GM18909 (cell line): ENCODE results near the gene ABAT.

ENCODE experiments used
- ATAC-seq: cut with Tn5 transposase; IDR thresholded peaks from one replicate; pipeline ENCODE4 v1.9.1; 2021; ENCODE audit warnings: mild to moderate bottlenecking; ENCODE audit not compliant: unreplicated experiment, poor library complexity

Gene ABAT

DNA sequence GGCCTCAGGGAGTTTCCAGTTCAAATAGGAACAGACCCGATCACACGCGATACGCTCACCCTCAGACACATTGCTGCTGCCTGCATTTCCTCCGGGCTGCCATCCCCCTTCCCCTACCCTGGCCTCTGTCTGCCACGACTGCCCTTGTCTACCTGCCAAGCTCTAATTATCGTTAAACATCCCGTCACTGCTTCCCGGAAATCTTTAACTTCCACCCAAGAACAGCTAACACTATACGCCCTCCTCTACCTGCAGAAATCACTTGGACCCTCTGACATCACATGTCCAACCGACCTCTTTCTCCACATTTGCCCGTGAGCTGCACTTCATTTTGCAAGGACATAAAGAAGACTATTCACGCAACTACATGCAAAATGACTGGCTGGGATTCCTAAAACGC is 40.4 kb downstream of the ABAT start:
- ATAC-seq, result no peak

DNA sequence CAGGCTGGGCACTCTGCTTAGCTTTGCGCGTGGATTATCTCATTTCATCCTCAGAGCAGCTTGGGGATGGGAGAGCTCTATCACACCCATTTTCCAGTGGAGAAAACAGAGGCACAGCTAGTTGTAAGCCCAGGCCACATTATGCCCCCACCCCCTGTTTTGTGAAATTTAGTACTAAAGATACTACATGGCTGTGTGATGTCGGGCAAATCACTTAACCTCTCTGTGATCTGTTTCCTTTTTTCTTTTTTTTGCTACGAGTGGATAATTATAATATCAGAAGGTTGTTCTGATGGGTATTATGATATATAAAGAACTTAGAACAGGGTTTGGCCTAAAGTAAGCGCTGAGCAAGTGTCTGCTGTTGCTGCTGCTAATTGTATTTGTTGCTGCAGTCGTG is 41.6 kb downstream of the ABAT start:
- no peak for ATAC-seq

- ATAC-seq, result no peak
Measured at GRCh38 chr16:8716592-8716991, 42.2 kb downstream of the ABAT start.

DNA sequence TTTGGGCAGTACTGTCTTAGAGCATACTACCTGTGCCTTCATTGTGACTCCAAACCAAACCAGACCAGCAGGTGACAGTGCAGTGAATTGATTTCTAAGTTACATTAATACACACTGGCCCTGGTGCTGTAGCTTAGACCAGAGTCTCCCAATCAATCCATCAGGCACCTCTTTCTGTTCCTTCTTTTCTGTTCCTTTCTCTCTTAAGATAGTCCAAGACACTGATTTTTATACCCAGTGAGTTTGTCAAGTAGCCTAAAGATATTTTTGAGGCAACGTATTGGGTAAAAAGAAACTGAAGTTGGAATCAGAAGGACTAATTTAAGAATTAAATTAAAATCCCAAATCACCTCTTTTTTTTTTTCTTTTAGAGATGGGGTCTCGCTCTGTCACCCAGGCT is 43.1 kb downstream of the ABAT start:
- no peak for ATAC-seq

DNA sequence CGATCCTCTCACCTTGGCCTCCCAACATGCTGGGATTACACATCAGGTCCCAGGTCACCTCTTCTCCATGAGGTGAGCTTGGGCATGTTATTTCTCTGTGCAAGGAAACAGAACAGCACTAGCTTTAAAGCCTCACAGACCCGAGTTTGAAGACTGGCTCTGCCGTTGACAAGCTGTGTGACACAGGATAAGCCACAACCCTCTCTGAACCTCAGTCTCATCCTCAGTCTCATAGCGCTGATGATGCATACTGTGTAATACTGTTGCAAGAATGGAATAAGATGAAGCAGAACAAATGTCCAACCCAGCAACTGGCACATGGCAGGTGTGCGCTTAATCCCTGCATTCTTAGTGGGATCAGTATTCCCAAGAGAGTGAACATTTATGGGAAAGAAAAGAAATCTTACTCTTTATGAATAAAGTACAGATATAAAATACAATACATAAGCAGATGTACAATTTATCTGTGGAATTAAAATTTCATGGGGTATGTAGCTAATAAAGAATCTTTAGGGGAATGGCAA is 43.5 kb downstream of the ABAT start:
- no peak for ATAC-seq

- no peak for ATAC-seq
Measured at GRCh38 chr16:8718851-8719680, 44.6 kb downstream of the ABAT start.

DNA sequence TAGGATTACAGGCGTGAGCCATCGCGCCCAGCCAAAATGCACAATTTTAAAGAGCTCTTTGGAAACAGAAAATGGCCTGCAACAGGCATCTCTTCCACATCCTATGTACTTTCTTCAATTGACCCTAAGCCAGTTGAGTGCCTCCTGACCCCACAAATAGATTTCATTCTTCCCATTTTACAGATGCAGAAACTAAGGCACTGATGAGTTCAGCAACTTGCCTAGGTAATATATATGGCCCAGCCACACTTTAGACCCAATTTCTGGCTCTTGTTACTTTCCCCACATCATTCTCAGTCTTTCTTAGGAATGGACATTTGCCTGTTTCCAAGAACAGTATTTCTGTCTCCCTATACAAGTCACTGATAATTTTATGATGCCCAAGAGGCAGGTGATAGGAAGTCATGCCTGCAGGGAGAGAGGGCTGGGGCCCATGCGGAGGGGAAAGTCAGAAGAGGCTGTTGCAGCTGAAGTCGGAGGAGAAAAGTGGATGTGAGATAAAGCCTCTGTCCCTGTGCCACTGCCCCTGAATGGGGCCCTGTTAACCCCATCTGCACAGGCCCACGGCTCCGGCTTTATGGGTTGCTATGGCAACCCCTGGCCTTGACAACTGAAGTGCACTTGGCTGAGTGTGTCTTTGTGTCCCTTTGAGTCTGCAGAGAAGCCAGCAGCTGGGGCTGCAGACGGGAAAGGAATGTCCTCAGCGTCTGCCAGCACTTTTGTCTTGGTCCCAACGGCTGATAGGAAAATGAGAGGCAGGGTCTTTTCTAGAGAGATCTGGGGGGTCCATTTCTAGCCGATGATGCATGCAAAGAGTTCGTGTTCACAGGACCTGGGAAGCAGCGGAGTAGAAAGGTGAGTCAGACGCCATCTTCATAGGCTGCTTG is 45.9 kb downstream of the ABAT start:
- no peak for ATAC-seq

GRCh38 chr16:8720967-8721308 is 46.5 kb downstream of the ABAT start:
- no peak for ATAC-seq

DNA sequence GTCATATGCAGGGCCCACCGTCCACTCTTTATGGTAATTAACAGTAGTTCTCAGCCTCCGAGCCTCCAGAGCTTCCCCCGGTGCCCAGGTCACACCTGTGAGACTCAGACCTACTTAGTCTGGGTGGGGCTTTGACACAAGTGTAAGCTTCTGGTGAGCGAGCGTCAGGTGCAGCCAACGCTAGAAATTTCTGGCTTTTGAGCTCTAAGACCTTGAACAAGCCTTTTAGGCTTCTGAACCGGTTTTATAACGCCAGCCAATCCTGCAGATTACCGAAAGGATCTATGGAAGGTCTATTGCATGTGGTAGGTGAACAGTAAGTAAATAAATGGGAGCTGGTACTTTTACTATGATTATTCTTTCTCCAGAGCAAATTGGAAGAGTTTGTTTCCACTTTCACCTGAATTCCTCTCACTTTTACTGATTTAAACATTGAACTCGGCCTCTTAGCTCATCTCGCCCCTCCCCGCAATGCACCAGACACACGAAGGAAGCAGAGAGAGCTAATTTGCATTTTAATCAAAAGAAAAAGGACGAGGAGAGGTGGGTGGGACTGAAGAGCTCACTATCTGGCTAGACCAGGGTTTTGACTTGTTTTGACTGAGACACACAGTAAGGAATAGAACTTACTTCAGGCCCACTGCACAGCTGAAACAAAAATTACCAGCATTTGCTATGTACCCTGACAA is 47.1 kb downstream of the ABAT start:
- ATAC-seq, result no peak

DNA sequence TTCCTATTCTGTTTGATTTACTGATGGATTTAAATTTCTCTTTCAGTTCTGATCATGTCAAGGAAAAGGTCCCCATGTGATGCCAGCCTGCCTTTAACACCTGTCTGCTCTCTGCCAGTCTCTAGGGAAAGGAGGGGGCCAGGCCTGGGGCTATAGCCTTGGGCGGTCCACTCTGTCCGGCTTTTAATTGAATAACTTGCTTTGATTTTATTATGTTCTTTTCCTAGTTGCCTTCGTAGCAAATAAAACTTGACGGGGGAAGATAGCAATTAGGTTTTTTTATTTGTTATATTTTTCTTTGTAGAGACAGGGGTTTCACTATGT is 47.6 kb downstream of the ABAT start:
- ATAC-seq, result no peak

GRCh38 chr16:8725513-8726178 is 51.2 kb downstream of the ABAT start:
- no peak for ATAC-seq

GRCh38 chr16:8727131-8727806 is 52.9 kb downstream of the ABAT start:
- no peak for ATAC-seq

DNA sequence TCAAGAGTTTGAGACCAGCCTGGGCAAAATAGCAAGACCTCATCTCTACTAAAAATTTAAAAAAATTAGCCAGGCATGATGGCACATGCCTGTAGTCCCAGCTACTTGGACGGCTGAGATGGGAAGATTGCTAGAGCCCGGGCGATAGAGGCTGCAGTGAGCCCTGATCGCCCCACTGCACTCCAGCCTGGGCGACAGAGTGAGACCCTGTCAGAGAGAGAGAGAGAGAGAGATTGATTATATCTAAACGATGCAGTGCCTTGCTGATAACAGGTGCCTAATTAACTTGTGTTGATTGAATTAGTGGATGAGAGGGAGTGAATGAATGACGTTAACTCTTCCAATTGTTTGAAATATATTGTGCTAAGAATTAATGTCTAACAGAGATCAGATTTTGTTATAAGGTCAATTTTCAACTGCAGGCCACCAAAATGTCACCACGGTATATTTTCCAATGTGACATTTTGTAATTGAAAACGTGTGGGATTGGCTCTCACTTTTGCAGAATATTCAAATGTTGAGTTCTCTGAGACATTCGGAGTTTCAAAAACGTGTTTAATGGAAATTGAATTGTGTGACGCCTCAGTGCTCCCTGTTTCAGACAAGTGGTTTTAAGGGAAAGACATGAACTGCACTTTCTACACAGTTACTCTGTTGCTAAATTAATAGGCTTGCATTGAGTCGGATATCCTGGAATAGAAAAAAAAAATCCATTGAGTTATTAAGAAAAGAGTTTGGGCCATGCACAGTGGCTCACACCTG is 53.6 kb downstream of the ABAT start:
- ATAC-seq, result no peak

- no peak for ATAC-seq
Measured at GRCh38 chr16:8729779-8730334, 55.4 kb downstream of the ABAT start.

DNA sequence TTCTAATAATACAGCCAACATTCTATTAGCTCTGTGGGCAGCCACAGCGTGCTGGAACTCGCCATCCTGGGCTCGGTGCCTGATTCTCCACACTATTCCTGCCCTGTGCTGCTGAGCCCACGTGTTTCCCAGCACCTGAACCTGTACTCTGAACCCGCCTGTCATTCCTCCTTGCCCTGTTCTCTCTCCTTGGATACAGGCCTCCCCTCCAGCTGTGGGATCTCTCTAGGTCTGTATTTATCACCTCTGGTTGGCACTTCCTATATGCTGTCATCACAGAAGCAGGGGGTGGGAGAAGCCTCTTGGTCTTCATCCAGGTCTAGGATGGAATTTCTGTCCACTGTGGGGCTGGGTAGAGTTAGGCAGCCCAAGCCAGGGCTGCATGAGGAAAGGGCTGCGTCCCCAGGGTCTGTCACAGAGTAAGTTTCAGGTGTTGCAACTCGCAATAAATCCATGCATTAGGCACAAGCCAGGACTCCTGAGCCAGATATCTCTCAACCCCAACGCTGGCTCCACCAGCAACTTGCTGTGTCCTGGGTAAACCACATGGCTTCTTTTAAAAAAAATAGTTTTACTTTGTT is 56.0 kb downstream of the ABAT start:
- no peak for ATAC-seq

DNA sequence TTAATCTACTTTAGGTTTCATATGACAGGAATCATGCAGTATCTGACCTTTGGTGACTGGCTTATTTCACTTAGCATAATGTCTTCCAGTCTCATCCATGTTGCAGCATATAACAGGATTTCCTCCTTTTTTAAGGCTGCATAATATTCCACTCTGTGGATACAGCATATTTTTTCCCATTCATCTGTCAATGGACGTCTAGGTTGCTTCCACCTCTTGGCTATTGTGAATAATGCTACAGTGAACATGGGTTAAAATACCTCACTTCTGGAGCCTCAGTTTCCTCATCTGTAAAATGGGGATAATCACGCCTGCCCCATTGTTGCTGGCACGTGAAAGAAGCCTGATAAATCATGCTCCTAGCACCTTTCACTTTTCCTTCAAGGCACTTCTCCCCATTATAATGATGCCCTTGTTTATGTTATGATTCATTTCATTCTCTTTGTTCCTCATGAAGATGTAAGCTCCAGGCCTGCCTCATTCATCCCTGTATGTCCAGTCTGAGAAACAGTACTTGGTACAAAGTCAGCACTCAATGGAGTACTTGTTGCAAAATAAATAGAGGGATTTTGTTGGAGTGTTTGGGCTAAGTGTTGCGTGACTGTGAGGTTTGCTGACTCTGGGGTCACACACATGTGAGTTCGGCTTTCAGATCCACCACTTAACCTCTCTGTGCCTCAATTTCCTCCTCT is 59.6 kb downstream of the ABAT start:
- ATAC-seq, result no peak

DNA sequence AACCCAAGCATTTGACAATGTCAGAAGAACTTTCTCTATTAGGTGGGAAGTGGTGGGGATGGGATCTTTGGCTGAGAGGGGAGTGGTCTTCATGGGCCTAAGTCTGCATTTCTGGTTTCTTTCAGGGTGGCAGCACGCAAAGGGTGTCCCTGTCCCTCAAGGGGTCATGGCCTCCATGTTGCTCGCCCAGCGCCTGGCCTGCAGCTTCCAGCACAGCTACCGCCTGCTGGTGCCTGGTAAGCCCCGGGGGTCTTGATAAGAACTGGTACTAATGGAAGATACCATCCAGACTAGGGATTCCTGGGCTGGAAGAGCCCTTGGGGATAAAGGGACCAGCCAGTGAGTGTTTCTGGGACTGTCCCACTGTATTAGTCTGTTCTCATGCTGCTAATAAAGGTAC is 61.2 kb downstream of the ABAT start:
- no peak for ATAC-seq

GRCh38 chr16:8736123-8736668 is 61.8 kb downstream of the ABAT start:
- ATAC-seq, result no peak
